Kidney tubule cell (primary cell): ENCODE data around the gene PEX11A.

Experiments
- DNase-seq: peaks from one replicate; pipeline ENCODE4 v3.0.0-alpha.2; 2018; ENCODE audit warnings: low spot score

PEX11A gene

DNA sequence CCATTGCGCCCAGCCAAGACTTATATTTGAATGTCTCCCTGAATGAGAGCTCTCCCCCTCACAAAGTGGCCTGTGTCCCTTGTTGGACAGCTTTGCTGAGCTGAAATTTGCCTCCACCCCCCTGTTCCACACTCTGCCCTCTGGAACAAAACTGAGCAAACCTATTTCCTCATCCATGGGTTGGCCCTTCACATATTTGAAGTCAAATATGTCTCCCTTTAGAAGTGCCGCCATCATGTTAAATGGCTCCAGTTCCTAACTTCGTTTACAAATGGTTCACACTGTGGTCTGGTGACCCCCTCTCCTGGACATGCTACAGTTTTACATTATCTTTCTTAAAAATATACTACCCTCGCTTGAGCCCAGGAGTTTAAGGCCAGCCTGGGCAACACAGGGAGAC is 16.0 kb downstream of the PEX11A start:
- DNase-seq: no peak

DNA sequence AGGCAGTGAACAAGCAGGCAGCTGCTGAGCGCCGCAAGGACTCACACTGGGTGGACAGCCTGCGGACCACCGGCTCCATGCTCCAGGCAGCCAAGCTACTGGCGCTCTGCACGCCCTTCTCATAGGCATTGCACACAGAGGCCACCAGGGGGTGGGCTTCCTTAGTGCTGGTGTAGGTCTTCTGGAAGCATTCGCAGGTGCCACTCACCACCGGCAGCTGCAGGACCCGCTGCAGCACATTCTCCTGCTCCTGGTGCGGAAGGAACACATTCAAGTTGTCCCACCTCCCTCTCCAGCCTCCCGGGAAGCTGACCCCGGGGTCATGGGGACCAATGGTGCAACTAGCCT is 17.4 kb downstream of the PEX11A start:
- no peak for DNase-seq

DNA sequence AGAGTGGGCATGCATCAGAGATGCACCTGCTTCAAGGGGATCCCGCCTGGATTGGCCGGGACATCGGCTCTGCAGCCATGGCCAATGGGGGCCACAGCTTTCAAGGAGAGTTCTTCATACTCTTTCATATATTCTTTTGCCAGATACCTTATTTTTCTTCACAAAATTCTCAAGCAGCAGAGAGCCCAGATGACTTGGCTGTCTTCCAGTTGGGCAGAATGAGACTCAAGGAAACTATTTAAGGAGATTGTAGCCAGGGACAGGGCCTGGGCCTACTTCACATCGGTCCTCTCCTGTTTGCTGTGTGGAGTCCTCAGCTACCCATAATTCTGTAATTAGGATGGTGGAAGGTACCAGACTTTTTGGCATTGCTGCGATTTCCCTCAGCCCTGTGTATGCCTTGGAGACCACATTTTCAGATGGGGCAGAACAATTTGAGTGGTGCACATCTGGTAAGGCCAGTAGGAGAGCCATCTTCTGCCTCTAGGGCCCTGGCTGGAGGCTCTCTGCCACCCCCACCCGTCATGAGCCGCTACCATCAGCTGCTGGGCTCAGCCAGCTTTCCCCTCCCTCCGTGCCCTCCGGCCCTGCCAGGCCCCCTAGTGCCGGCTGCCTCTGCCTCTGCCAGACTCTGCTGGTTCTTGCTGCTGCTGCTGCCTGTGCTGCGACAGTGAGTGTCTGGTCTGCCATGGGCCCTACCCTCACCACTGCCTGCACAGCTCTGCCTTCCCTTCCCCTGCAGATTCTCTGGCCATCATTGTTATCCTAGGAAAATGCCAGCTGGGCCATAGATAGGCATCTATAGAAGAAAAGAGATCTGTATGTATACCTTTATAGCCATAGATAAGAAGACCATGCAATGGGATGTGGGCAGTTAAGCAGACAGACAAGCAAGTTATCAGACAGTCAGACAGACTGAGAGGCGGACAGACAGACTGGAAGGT is 18.1 kb downstream of the PEX11A start:
- DNase-seq: no peak

DNA sequence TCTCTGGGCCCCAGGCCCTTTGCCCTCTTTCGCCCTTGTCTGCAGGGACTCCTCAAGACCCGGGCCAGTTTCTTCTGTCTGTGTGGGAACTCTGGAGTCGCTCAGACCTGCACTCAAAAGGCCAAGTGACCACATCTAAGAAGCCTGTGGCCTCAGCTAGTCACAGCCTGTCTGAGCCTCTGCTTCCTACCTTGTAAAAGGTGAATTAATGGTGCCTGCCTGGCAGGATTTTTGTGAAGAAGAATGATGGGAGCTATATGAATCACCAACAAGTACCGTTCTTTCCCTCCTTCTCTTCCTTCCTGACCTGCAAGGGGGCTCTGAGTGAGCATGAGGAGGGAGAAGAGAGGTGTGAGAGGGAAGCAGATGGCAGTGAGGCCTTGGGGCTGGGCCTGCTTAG is 18.9 kb downstream of the PEX11A start:
- DNase-seq: no peak

DNA sequence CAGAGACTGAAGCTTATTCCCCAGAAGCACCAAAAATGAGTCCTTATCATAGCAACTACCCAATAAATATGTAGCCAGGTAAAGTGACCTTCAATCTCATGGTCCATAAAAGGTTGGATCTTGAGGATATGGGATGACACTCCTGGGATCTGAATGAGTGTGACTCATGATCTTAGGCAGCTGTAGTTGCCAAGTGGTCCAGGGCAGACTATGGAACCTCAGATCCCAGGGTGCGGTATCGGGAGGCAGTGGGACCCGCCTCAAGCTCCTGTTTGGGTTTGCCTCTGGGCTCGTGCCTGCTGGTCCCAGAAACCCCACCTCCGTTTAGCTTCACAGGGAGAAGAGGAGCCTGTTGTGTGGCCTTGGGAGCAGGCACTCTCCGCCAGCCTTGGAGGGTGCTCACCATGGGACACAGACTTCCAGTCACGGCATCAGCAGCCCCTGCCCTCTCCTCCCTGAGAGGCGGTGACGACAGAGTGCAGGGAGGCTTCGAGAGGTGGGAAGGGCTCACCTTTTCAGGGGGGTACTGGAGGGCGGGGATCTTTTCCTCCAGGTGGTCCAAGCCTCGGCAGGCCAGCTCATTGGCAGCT is 19.5 kb downstream of the PEX11A start:
- no peak for DNase-seq

DNA sequence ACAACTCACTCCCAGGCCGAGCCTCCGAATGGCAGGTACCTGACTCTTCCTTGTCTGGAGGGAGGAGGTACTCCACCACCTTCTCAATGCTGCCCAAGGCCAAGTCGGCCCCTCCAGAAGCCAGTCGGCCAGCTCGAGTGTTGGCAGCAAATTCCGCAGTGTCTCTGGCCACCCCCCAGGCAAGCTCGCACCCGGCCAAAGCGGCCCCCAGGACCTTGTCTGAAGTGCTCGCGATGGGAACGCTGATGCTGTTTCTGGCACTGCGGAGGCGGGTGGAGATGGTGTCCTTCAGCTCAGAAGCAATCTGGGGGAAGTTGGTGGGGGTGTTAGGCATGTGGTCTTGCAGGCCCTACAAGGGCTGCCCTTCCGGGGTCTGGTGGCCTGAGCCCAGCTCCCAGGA is 20.6 kb downstream of the PEX11A start:
- no peak for DNase-seq

DNA sequence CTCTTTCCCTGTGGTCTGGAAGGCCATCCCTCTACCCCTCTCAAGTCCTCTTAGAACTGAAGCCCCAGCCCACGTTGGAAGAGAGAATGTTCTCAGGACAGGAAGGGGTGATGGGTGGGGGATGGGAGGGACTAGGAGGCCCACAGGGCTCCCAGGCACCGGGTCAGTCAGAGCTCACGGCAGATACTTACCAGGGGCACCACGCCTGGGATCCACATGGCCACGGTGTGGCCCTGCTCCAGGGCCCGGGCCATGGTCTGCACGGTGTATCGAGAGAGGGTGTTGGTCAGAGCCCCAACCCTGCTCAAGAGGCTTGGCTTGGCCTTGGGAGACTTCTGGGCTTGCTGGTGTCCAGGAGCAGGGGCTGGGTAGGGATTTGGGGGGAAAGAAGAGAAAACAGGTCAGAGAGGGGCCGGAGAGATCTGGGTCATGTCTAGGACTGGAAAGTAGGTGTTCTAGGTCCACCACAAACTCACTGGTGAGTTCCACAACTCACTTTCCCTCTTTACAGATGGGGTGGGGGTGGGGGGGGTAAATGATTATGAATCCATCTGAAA is 21.2 kb downstream of the PEX11A start:
- no peak for DNase-seq

DNA sequence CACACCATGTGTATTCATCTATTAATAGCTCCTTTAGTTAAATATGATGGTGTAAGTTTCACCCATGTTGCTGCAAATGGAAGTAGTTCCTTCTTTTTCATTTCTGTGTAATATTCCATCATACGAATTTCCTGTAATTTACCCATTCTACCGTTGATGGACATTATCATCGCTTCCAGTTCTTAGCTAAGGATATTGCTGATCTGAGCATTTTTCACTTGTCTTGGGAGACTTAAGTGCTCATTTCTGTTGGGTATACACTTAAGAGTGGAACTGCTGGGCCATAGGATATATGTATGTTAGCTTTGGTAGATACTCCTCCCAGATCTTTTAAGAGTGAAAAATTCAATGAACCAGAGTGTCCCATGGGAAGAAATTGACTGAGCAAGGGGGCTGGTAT is 22.4 kb downstream of the PEX11A start:
- no peak for DNase-seq

DNA sequence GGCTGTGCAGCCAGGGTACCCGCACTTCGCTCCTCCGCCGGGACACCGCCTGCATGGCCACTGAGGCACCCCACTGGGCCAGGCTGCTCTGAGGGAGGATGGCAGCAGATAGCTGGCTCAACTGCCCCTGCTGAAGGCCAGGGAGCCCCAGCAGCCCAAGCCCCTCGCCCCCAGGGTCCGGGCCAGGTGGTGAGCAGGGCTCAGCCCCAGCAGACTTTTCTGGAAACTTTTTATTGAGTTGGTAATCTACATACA is 22.9 kb downstream of the PEX11A start:
- no peak for DNase-seq

DNA sequence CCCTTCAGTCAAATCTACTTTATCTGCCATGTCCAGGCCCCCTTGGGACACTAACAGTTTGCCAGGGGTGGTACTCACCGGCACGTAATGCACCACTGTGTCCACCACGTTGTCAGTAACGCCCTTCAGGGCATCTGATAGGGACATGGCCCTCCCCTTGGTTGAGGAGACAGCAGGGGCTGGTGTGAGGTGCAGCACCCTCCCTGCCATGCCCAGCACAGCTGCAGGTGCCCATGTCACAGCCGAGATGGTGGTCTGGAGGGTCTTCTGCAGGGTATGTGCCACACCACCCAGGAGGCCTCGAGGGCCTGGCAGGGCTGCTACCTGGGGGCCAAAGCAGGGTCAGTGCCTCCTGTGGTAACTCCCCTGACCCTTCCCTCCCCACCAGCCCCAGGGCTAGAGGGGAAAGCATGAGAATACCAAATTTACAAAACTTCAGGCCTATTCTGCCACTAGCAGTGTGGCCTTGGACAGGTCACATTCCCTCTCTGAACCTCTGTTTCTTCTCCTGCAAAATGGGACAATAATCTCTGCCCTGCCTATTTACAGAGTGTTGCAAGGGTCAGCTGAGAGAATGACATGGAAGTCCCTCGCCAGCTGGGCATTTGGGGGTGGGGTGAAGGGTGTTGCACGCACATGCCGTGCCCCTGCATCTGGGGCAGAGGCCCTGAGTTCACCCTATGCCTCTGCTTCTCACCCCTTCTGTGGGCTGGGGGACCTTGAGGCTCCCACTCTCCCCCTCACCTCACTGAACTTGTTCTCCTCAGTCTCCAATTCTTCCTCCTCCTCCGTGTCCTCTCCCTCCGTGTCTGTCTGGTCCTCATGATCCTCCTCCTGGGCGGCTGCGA is 23.5 kb downstream of the PEX11A start:
- no peak for DNase-seq

DNA sequence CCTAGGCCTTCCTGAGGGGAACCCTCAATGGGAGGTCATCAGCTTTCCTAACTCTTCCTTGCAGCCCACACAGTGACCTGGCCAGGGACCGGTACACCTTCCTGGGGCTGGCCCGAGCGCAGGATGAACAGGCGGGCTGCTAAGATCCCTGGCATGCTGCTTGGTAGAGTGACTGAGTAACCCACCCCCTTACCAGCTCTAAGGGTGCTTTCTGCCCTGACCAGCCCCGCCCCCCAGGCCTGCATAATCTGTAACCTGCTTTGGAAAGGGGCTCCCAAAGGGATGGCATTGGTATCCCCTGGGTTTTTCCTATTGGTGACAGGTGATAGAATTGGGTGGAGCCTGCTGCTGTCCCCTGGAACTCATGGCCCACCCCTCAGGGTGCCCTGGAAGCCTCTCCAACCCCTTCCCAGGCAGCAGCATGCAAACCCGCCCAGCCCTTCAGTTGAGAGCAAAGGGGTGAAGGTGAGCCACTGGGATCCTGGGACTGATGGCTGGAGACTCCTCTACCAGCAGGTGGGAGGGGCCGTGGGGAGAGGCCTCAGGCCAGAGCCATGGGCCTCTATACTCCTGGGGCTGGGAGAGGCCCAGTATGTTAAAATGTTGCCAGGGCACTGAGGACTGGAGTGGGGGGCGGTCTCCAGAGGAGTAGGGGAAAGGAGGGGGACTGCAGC is 24.2 kb downstream of the PEX11A start:
- no peak for DNase-seq

DNA sequence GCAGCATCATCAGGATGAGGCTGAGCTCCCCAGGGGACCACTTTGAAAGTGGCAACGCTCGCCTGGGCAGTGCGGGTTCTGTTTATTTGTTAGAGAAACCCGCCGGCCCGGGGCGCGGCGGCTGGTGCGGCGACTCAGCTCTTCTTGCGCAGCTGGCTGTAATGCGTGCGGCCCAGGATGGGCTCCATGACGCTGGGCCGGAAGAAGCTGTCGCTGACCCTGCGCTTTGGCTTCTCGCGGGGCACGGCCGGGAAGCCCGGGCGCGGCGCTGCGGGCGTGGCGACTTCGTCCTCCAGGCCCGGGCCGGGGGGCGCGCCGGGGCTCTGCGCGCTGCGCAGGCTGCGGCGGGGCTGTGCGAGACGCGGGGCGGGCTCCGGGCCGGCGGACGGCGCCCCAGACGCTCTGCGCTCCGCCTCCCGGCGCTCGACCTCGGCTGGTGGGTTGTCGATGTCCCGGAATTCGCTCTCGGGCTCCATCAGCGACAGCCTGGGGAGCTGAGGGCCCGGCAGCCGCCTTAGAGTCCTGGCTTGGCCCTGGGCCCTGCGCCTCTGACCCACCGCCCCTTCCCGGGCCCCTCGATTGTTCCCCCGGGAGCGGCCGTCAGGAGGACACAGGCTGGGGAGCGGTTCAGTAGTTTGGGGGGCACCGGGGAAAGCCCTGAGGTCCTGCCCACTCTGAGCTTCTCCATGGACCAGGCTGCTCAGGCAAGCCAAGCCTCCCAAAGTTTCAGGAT is 24.9 kb downstream of the PEX11A start:
- DNase-seq: peak; percentile 46

DNA sequence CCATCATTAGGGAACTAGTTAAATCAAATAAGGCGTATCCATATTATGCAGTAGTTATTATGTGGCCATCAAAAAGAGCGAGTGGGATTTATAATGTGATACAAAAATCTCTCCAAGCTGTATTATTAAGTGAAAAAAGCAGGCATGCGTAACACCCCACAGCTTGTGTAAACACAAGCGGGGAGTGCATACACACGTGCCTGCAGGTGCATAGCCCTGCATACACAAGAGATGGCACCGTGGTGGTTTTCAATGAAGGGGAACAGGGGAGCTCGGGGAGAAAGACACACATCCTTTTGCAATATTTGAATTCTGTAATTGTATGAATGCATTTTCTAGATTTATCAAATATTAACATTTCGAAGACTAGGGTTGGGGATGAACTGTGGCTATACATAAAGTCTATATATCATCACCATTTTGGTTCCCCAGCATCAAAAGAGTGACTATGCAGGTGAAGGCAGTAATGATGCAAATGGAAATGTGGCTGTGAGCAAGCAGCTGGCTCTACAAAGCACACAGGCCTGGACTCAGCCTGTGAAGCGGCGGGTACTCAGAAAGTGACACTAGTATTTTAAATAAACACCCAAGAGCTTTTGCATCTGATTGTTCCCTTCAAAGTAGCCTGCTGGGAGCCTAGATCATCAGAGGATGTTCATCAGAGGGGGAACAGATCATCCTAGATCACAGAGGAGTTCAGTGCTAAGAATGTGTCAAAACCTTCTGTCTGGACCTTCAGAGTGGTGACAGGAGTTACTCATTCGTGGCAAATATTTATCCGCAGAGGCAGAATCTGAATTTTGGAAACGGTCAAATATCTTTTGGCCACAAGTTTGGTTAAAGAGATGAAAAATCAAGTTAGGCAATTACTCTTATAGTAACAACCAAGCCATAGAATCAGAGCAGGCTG is 25.9 kb downstream of the PEX11A start:
- DNase-seq: no peak

DNA sequence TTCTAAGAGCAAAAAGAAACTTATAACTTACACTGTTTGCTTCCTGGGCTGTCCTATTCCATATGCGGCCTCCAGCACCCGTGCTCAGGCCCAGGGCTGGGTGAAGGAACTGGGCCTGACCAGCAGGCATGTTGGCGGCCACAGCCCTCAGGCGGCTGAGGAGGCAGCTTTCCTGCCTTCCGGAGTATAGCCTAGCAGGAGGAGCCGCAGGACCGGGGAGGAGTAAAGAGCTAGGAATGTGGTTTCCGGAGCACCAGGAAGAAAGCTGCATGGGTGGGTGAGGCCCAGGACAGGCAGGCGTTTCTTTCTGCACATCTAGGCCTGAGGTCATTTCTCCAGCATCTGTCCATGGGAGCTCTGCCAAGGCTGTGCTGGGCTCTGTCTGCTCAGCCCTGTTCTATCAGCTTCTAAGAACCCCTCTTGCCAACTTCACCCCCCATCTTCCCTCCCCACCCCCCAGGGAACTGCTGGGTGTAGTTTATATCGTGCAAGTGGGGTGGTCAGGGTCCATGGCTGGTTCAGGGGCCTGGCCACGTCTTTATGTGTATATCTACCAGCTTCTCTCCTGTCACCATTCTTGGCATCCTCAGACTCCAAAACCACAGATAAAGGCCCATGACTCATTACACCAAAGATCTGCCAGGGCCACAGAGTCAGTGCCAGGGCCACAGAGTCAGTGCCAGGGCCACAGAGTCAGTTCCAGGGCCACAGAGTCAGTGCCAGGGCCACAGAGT is 27.5 kb downstream of the PEX11A start:
- peak; percentile 64 for DNase-seq

DNA sequence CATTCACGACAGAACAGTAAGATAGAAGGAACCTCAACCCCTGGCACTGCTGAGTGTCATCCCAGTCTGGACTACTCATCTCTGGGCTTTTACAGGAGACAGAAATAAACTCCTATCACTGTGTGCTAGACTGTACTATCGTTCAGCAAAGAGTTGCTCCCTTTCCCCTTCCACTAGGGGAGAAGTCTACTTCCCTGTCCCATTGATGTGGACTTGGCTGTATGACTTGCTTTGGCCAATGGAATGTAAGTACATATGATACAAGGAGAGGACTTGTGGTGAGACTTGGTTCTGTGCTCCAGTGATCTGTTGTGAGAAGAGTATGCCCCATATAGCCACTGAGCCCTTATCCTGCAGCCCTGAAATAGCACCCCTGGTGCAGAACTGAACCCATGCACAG is 30.0 kb downstream of the PEX11A start:
- DNase-seq: no peak

DNA sequence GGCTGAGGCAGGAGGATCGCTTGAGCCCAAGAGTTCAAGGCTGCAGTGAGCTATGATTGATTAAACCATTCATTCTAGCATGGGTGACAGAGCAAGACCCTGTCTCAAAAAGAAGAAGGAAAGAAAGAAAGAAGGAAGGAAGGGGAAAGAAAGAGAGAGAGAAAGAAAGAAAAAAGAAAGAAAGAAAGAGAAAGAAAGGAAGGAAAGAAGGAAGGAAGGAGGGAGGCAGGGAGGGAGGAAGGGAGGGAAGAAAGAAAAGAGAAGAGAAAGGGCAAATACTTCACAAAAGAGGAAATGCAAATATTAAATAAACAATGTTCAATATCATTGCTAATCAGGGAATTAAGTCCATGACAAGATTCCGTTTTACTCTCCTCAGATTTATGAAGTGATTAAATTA is 31.3 kb downstream of the PEX11A start:
- DNase-seq: no peak

DNA sequence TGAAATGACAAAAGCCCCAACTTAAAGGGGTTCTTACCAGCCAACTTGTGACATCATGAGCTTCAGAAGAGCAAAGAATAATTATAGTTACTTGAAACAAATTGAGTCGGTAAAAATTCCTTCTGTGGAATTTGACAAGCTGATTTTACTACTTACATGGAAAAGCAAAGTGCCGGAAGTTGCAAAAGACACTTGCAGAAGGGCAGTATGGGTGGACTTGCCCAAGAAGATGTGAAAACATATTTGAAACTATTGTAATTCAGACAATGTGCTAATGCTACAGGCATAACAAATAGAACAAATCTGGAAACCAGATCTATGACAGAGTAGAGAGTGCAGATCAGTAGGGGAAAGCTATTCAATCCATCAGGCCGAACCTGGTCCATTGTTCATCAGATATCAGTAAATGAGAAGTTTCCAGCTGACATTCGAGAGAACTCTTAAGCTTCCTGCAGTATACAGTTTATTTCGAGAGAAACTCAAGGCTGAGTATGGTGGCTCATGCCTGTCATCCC is 32.8 kb downstream of the PEX11A start:
- no peak for DNase-seq

DNA sequence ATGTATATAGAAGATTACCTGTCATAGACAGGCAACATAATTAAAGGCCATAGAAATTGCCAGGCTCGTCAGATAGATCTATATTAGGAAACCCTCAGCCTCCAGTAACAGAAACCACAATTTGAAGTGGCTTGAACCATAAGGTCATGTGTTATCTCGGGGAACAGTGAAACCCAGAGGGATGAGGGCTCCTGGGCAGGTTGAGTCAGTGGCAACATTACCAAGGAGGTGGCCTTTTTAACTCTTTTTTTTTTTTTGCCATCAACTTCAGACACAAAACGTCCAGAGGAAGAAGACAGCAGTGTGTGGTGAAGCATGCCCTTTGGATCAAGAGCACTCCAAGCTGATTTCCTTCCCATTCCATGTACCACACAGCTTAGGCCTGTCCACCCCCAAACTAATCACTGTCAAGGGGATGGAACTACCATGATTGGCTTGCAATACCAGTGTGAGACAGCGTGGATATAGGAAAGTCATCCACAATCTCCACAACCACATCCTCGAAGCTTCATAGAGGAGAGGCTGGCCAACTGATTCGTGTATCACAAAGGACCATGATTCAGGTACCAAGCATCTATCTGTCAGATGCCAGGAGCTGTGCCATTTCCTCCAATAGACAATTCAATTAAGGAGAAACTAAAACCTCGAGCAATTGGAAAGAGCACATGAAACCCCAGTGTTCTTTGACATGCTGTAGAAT is 34.3 kb downstream of the PEX11A start:
- DNase-seq: peak; percentile 66
